H1 (cell line): ENCODE results near the gene CPTP. TPM values are rescaled to one million over a fixed set of nuclear protein-coding genes. Genes with fewer than 3 reads are reported as not detected.
A peak's percentile ranks its signal among the peaks of the same experiment; 100 is the strongest.

Experiments used
- CTCF ChIA-PET: fragments of 300-600 bp; sonication (Branson Sonifier 250); formaldehyde crosslinking; loops from one replicate; lab custom pipeline; 2021; ENCODE audit not compliant: partially characterized antibody; lab: Charles Lee
- POLR2A ChIA-PET: fragments of 300-600 bp; sonication (Branson Sonifier 250); formaldehyde crosslinking; loops from one replicate; lab custom pipeline; 2021; ENCODE audit warnings: inconsistent platforms; ENCODE audit not compliant: partially characterized antibody; lab: Charles Lee
- DNase-seq, 2 experiments: peaks; one replicate each; pipeline versions ENCODE4 v3.0.0 to v3.0.0-alpha.2; 2010 to 2022; ENCODE audit warnings: low spot score in 2 of 2, low read depth in 1 of 2, mixed read lengths in 1 of 2
- FAIRE-seq: peaks from 2 replicates; lab custom pipeline; 2011; peaks lifted over from hg19 to GRCh38; lab: Jason Lieb, UNC
- H2AFZ ChIP-seq: 2 replicates; pipeline ENCODE4 v1.8.1; 2012; ENCODE audit warnings: low read length, inconsistent platforms
- H2AK5ac ChIP-seq: 2 replicates; pipeline ENCODE4 v1.6.1; 2013; ENCODE audit warnings: low read depth, low read length
- H2BK120ac ChIP-seq: replicated peaks from 2 replicates; pipeline ENCODE3; 2013; ENCODE audit warnings: low read depth, low read length, inconsistent platforms
- H2BK12ac ChIP-seq: 2 replicates; pipeline ENCODE4 v1.6.1; 2013; ENCODE audit warnings: low read depth, low read length
- H2BK15ac ChIP-seq: 2 replicates; pipeline ENCODE4 v1.6.1; 2013; ENCODE audit warnings: low read length
- H2BK20ac ChIP-seq: 2 replicates; pipeline ENCODE4 v1.6.1; 2013; ENCODE audit warnings: low read length
- H2BK5ac ChIP-seq: 2 replicates; pipeline ENCODE4 v1.6.1; 2013; ENCODE audit warnings: low read depth, low read length
- H3K14ac ChIP-seq: 2 replicates; pipeline ENCODE4 v1.6.1; 2013; ENCODE audit warnings: inconsistent platforms; ENCODE audit not compliant: insufficient read length
- H3K18ac ChIP-seq: 2 replicates; pipeline ENCODE4 v1.6.1; 2013; ENCODE audit warnings: low read length; ENCODE audit errors: extremely low read depth
- H3K23ac ChIP-seq: 2 replicates; pipeline ENCODE4 v1.6.1; 2013; ENCODE audit warnings: inconsistent platforms; ENCODE audit not compliant: insufficient read length
- H3K23me2 ChIP-seq: 2 replicates; pipeline ENCODE4 v1.6.1; 2013; ENCODE audit warnings: low read depth, low read length
- H3K27ac ChIP-seq: 2 replicates; pipeline ENCODE4 v1.6.1; 2011; ENCODE audit warnings: low read depth, low read length, inconsistent platforms
- H3K27me3 ChIP-seq, 4 experiments: replicated peaks in 1 of 4; 1 replicate in 1 of 4; 2 replicates in 3 of 4; pipeline versions ENCODE4 v1.6.1 to v1.8.1; 2011 to 2013; ENCODE audit warnings: low read length in 3 of 4, mild to moderate bottlenecking in 3 of 4, inconsistent platforms in 2 of 4, mixed read lengths in 2 of 4, moderate library complexity in 1 of 4; ENCODE audit not compliant: control insufficient read depth in 3 of 4, insufficient read depth in 3 of 4; ENCODE audit errors: extremely low read depth in 1 of 4
- H3K36me3 ChIP-seq, 4 experiments: 2 replicates each; pipeline versions ENCODE4 v1.6.1 to v1.8.1; 2011 to 2013; ENCODE audit warnings: mild to moderate bottlenecking in 4 of 4, low read length in 3 of 4, moderate library complexity in 2 of 4, control low read depth in 1 of 4, inconsistent platforms in 1 of 4; ENCODE audit not compliant: insufficient read depth in 4 of 4, control insufficient read depth in 2 of 4
- H3K4ac ChIP-seq: replicated peaks from 2 replicates; pipeline ENCODE3; 2013; ENCODE audit warnings: low read length, low read depth, mixed read lengths, inconsistent platforms; ENCODE audit not compliant: insufficient read length
- H3K4me1 ChIP-seq, 4 experiments: replicated peaks in 1 of 4; 1 replicate in 1 of 4; 2 replicates in 3 of 4; pipeline versions ENCODE4 v1.6.1 to v1.8.1; 2011 to 2013; ENCODE audit warnings: low read length in 3 of 4, inconsistent platforms in 2 of 4, mixed read lengths in 1 of 4; ENCODE audit not compliant: insufficient read depth in 4 of 4, control insufficient read depth in 3 of 4
- H3K4me2 ChIP-seq, 2 experiments: 2 replicates each; pipeline versions ENCODE4 v1.6.1 to v1.8.1; 2011 to 2013; ENCODE audit warnings: low read depth in 2 of 2, low read length in 2 of 2, control low read depth in 1 of 2, inconsistent platforms in 1 of 2, mild to moderate bottlenecking in 1 of 2; ENCODE audit not compliant: insufficient read depth in 1 of 2
- H3K4me3 ChIP-seq, 4 experiments: fragments of 200-600, 300-600 bp in 1 of 4; sonication (generic), shearing (Covaris generic), sonication (Bioruptor Twin) in 1 of 4; 2 replicates each; pipeline versions ENCODE4 v1.5.1 to v1.8.1; 2011 to 2016; ENCODE audit warnings: low read length in 4 of 4, low read depth in 3 of 4, control low read depth in 2 of 4, inconsistent platforms in 2 of 4, mild to moderate bottlenecking in 2 of 4, mixed read lengths in 1 of 4, moderate library complexity in 1 of 4; ENCODE audit not compliant: insufficient read depth in 2 of 4; ENCODE audit errors: extremely low read depth in 1 of 4
- H3K56ac ChIP-seq: replicated peaks from 2 replicates; pipeline ENCODE3; 2013; ENCODE audit warnings: low read depth, mild to moderate bottlenecking, mixed read lengths, low read length, inconsistent platforms; ENCODE audit not compliant: insufficient read length
- H3K79me1 ChIP-seq: 2 replicates; pipeline ENCODE4 v1.6.1; 2013; ENCODE audit warnings: low read depth, low read length, control low read depth
- H3K79me2 ChIP-seq, 2 experiments: 2 replicates each; pipeline versions ENCODE4 v1.6.1 to v1.8.1; 2012 to 2013; ENCODE audit warnings: low read length in 2 of 2, mild to moderate bottlenecking in 2 of 2, inconsistent platforms in 1 of 2; ENCODE audit not compliant: insufficient read depth in 2 of 2, control insufficient read depth in 1 of 2
- H3K9ac ChIP-seq, 4 experiments: replicated peaks in 1 of 4; 1 replicate in 1 of 4; 2 replicates in 3 of 4; pipeline versions ENCODE4 v1.6.1 to v1.8.1; 2011 to 2013; ENCODE audit warnings: low read depth in 3 of 4, low read length in 3 of 4, control low read depth in 2 of 4, mild to moderate bottlenecking in 2 of 4, moderate library complexity in 2 of 4, inconsistent platforms in 1 of 4; ENCODE audit errors: extremely low read depth in 1 of 4
- H3K9me3 ChIP-seq, 2 experiments: 2 replicates each; pipeline versions ENCODE4 v1.6.1 to v1.8.1; 2012 to 2013; ENCODE audit warnings: mild to moderate bottlenecking in 2 of 2, moderate library complexity in 2 of 2, control low read depth in 1 of 2, inconsistent platforms in 1 of 2, low read depth in 1 of 2, low read length in 1 of 2, mixed read lengths in 1 of 2; ENCODE audit not compliant: insufficient read depth in 2 of 2
- H4K20me1 ChIP-seq, 2 experiments: replicated peaks in 1 of 2; 2 replicates each; pipeline versions ENCODE3 to v1.8.1; 2011 to 2013; ENCODE audit warnings: inconsistent platforms in 2 of 2, low read length in 2 of 2, mild to moderate bottlenecking in 1 of 2; ENCODE audit not compliant: insufficient read depth in 2 of 2, control insufficient read depth in 1 of 2
- H4K5ac ChIP-seq: 2 replicates; pipeline ENCODE4 v1.6.1; 2013; ENCODE audit warnings: low read length, low read depth, mixed read lengths, inconsistent platforms; ENCODE audit not compliant: insufficient read length
- H4K8ac ChIP-seq: 2 replicates; pipeline ENCODE4 v1.8.0; 2013; ENCODE audit warnings: mild to moderate bottlenecking, moderate library complexity, low read length, inconsistent platforms; ENCODE audit not compliant: insufficient read depth; ENCODE audit errors: extremely low read depth
- H4K91ac ChIP-seq: replicated peaks from 2 replicates; pipeline ENCODE3; 2013; ENCODE audit warnings: low read length, mixed read lengths, inconsistent platforms; ENCODE audit not compliant: insufficient read length
- ATF2 ChIP-seq: IDR thresholded peaks from 2 replicates; pipeline ENCODE4 v1.6.1; 2012; ENCODE audit warnings: low read length, inconsistent platforms
- CBX5 ChIP-seq: fragments of 300-800, 300-1000 bp; sonication (generic); IDR thresholded peaks from 2 replicates; pipeline ENCODE4 v1.7.1; 2016; ENCODE audit warnings: antibody characterized with exemption, low read length, low read depth
- CBX8 ChIP-seq: fragments of 300-800, 300-1000 bp; sonication (generic); IDR thresholded peaks from 2 replicates; pipeline ENCODE4 v1.7.1; 2016; ENCODE audit warnings: low read depth, low read length, borderline replicate concordance
- CTCF ChIP-seq, 3 experiments: IDR thresholded peaks; 1 replicate in 2 of 3; 2 replicates in 1 of 3; pipeline versions ENCODE4 v1.5.1 to v1.6.1; 2011; ENCODE audit warnings: low read length in 3 of 3, mild to moderate bottlenecking in 3 of 3, inconsistent platforms in 2 of 3, low read depth in 1 of 3, moderate library complexity in 1 of 3; ENCODE audit not compliant: insufficient read depth in 1 of 3; ENCODE audit errors: control extremely low read depth in 1 of 3
- EGR1 ChIP-seq: IDR thresholded peaks from 2 replicates; pipeline ENCODE4 v1.6.1; 2011; ENCODE audit warnings: low read depth, low read length, borderline replicate concordance
- MAX ChIP-seq: IDR thresholded peaks from 2 replicates; pipeline ENCODE4 v1.6.1; 2012; ENCODE audit warnings: inconsistent platforms
- ZNF274 ChIP-seq: IDR thresholded peaks from 2 replicates; pipeline ENCODE4 v1.7.0; 2012; ENCODE audit warnings: low read length, borderline replicate concordance; ENCODE audit errors: extremely low read depth
- WGBS, 2 experiments: shearing (Covaris generic) in 1 of 2; methylation state at CpG; one replicate each; pipeline versions ENCODE4 v1.1.6 to v1.1.7; 2013 to 2015; ENCODE audit warnings: low lambda C conversion rate in 2 of 2, mixed read lengths in 2 of 2, inconsistent platforms in 1 of 2, low coverage in 1 of 2, missing lambda C conversion rate in 1 of 2; ENCODE audit not compliant: insufficient replicate concordance in 2 of 2, insufficient coverage in 1 of 2, insufficient read length in 1 of 2; ENCODE audit errors: extremely low coverage in 1 of 2, missing lambda C conversion rate in 1 of 2; 5-methylcytosine and 5-hydroxymethylcytosine counted together
- polyA plus RNA-seq, 7 experiments: library from polyadenylated mRNA; depleted of rRNA in 3 of 7; stranded (reverse) in 5 of 7; unstranded in 2 of 7; fragments of >200 nt in 5 of 7; fragments of 200-250 nt in 2 of 7; gene quantifications; 1 replicate in 5 of 7; 2 replicates in 1 of 7; 4 replicates in 1 of 7; pipeline versions ENCODE4 v1.2.1 to v1.2.3, GENCODE V29; 2011 to 2013; ENCODE audit warnings: missing spikeins in 2 of 7, mixed read lengths in 2 of 7
- total RNA-seq: library from RNA; stranded (reverse); fragmentation: NEBNext Ultra II Directional; extraction: Animal tissue kit (Norgen Biotek cat#: 25700); gene quantifications from 2 replicates; pipeline ENCODE4 v1.2.1, GENCODE V29; 2021

The CPTP gene
- total and polyA plus RNA-seq, 2 of the 8 experiments (the other 6 are each of a cell fraction or from before 2014, with no cell fraction given) = 8.1 to 10.6 TPM

- 20% methylated on average over 1 of the region's 8 CpGs; no CpG with 5 or more reads in 1 of the 2 experiments for WGBS, 2 experiments
- no peak for DNase-seq
- H3K27me3 ChIP-seq = peaks cover 9 to 17% (median 14%) of the 10 kb centered on the region in 4 experiments
- H3K4me2 ChIP-seq = no peak overlapping the region
- no peak overlapping the region for H3K4ac ChIP-seq
- no peak overlapping the region for H3K9ac ChIP-seq
- no peak overlapping the region for H3K27ac ChIP-seq
- H2BK15ac ChIP-seq = no peak overlapping the region
- peak overlapping the region; percentile 53; the same call in 1 of the 2 replicates for H2AK5ac ChIP-seq
- H3K14ac ChIP-seq = no peak overlapping the region
- H3K56ac ChIP-seq = no peak overlapping the region
- H3K79me2 ChIP-seq = no peaks in the 10 kb centered on the region
- H3K79me1 ChIP-seq = no peaks in the 10 kb centered on the region
- peak overlapping the region in 1 of 4 experiments; percentile 61; a peak in 1 of 8 replicates for H3K4me3 ChIP-seq
- H4K20me1 ChIP-seq = peaks cover 0 to 6% of the 10 kb centered on the region in 2 experiments
- H3K23ac ChIP-seq = no peak overlapping the region
- H3K36me3 ChIP-seq = no peaks in the 10 kb centered on the region
- H2BK12ac ChIP-seq = no peak overlapping the region
- no peak overlapping the region for H2AFZ ChIP-seq
- peaks cover 2 to 54% (median 38%) of the 10 kb centered on the region in 4 experiments for H3K4me1 ChIP-seq
- CTCF ChIA-PET = interaction anchor here (1.0 kb wide), 1 partner anchor 13 kb away, joined by 3 read pairs; no protein-coding TSS in a partner anchor
- peaks cover 16% of the 10 kb centered on the region for H3K23me2 ChIP-seq
- H2BK120ac ChIP-seq = no peak overlapping the region
- peak overlapping the region; percentile 7; the same call in 1 of the 2 replicates for H2BK20ac ChIP-seq
- no peak overlapping the region for H4K8ac ChIP-seq
- no peak overlapping the region for H3K18ac ChIP-seq
- H4K5ac ChIP-seq = no peak overlapping the region
- no peak for FAIRE-seq
- H4K91ac ChIP-seq = peak overlapping the region; percentile 73
- H2BK5ac ChIP-seq = 0 out of 2 replicates have a peak overlapping the region, but pooled peaks have one; percentile 24
- no peaks in the 10 kb centered on the region for H3K9me3 ChIP-seq
- POLR2A ChIA-PET = interaction anchor here (0.8 to 5.1 kb wide), 2 partner anchors 16 to 46 kb away, joined by 4 to 80 read pairs; partner anchors contain the start of gene AURKAIP1
- TF ChIP-seq ATF2 (no peak), CTCF (IDR thresholded peaks at IDR 0.05; ENCODE audit: control extremely low read depth in 1 of 3, insufficient read depth in 1 of 3, low read depth in 1 of 3, low read length in 3 of 3) (no peak), MAX (no peak), CBX8 (no peak), EGR1 (no peak), ZNF274 (no peak), CBX5 (no peak)
Measured at GRCh38 chr1:1356166-1356795, 31.7 kb downstream of the CPTP start.
